Activated CD4-positive, alpha-beta memory T cell treated with anti-CD3 and anti-CD28 coated beads for 36 hours (primary cell): ENCODE results near the gene PLEKHA6. TPM values are rescaled to one million over a fixed set of nuclear protein-coding genes. Genes with fewer than 3 reads are reported as not detected.
"Not testable (repeated sequence)": the region's sequence is repeated elsewhere in the genome, so short reads cannot be mapped to it uniquely, and the experiment has no call there.

Experiments
- CTCF ChIA-PET: fragments of 350-600 bp; sonication (Branson Sonifier 250); formaldehyde crosslinking; loops from one replicate; lab custom pipeline; 2021; ENCODE audit warnings: antibody characterized with exemption, inconsistent platforms; lab: Charles Lee
- POLR2A ChIA-PET: fragments of 350-600 bp; sonication (Branson Sonifier 250); formaldehyde crosslinking; loops from one replicate; lab custom pipeline; 2021; ENCODE audit warnings: antibody characterized with exemption; lab: Charles Lee
- DNase-seq: peaks from one replicate; pipeline ENCODE4 v3.0.0-alpha.2; 2020
- H3K27ac Mint-ChIP-seq: one replicate; pipeline ENCODE4 v1.8.0; 2021; ENCODE audit warnings: mixed read lengths
- H3K27me3 Mint-ChIP-seq: one replicate; pipeline ENCODE4 v1.8.0; 2021; ENCODE audit warnings: mixed read lengths
- H3K36me3 Mint-ChIP-seq: one replicate; pipeline ENCODE4 v1.8.0; 2021; ENCODE audit warnings: mixed read lengths
- H3K4me1 Mint-ChIP-seq: one replicate; pipeline ENCODE4 v1.8.0; 2021; ENCODE audit warnings: low read depth, mixed read lengths
- H3K4me3 Mint-ChIP-seq: one replicate; pipeline ENCODE4 v1.8.0; 2021; ENCODE audit warnings: mild to moderate bottlenecking, mixed read lengths
- H3K9me3 Mint-ChIP-seq: one replicate; pipeline ENCODE4 v1.8.0; 2021; ENCODE audit warnings: mixed read lengths
- intact Hi-C: fragments of 100-400 bp; cut with micrococcal nuclease; formaldehyde crosslinking; loops from one replicate; pipeline ENCODE4 v1.15.1; 2023
- total RNA-seq, 2 experiments: library from RNA; stranded (reverse); gene quantifications; one replicate each; pipeline ENCODE4 v1.2.3, GENCODE V29; 2021

The PLEKHA6 gene
- total RNA-seq, 2 experiments from 2014 or later, result 0.52 to 0.80 TPM

DNA sequence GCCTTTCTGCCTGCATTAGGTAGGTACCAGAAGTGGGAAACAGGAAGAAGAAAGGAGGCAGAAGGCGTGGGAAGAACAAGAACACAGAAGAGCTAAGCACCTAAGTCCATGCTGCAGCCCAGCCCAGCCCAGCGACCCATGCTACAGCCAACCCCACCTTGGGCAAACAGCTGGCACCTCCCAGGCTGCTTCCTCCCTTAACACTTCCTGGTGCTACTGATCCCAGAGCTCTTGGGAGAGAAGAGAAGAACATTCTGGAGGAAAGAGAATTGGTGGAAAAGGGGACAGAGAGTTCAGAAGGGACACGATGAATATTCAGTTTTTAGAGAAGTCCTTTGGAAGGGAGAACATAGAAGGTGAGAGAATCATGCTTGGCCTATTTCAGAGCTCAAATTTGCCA is 28.5 kb downstream of the PLEKHA6 start:
- H3K27ac Mint-ChIP-seq, result no peak overlapping the region
- H3K4me1 Mint-ChIP-seq, result no peaks in the 10 kb centered on the region
- DNase-seq, result no peak
- intact Hi-C loops, result no loop called here
- POLR2A ChIA-PET, result no interaction called here
- CTCF ChIA-PET, result interaction anchor here (0.7 kb wide), 1 partner anchor 1011 kb away, joined by 3 read pairs; no protein-coding TSS in a partner anchor
- H3K36me3 Mint-ChIP-seq, result no peaks in the 10 kb centered on the region
- H3K4me3 Mint-ChIP-seq, result no peak overlapping the region
- no peaks in the 10 kb centered on the region for H3K9me3 Mint-ChIP-seq
- peaks cover 3% of the 10 kb centered on the region for H3K27me3 Mint-ChIP-seq

DNA sequence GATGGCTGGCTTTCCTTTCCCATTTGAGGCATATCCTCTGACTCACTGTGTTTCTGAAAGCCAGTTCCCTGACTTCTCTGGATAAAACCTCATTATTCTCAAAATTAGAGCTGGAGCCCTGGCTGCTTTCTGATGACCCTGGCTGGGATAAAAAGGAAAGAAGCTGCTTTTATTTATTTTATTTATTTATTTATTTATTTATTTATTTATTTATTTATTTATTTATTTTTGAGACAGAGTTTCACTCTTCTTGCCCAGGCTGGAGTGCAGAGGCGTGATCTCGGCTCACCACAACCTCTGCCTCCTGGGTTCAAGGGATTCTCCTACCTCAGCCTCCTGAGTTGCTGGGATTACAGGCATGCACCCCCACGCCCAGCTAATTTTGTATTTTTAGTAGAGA is 31.9 kb downstream of the PLEKHA6 start:
- CTCF ChIA-PET, result interaction anchor here (1.1 to 1.7 kb wide), 3 partner anchors 14 to 71 kb away, joined by 4 to 9 read pairs (median 5); no protein-coding TSS in a partner anchor
- H3K27ac Mint-ChIP-seq, intact Hi-C loops, POLR2A ChIA-PET, H3K4me3 Mint-ChIP-seq, H3K27me3 Mint-ChIP-seq, DNase-seq, H3K9me3 Mint-ChIP-seq, H3K36me3 Mint-ChIP-seq: not testable (repeated sequence)
- peaks cover 16% of the 10 kb centered on the region for H3K4me1 Mint-ChIP-seq

DNA sequence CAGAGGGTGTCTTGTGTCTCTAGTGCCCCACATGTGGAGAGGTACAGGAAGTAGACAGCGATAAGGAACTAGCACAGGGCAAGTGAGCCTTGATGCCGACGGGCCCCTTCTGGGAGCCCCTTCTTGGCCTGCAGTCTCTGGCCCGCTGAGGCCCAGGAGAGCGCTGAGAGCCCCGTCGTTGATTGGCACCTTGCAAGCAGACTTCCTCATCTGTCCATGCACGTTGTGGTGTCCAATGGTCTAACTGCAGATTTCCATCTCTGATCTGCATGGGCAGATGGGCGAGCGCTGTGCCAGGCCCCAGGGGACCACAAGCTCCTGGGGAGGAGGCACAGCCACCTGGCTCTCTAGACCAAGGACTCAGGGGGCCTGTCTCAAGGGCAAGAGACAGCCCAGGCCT is 32.4 kb downstream of the PLEKHA6 start:
- Mint-ChIP-seq H3K4me3 (no peak overlapping the region), H3K36me3 (no peaks in the 10 kb centered on the region), H3K9me3 (no peaks in the 10 kb centered on the region), H3K27me3 (peaks cover 8% of the 10 kb centered on the region), H3K27ac (no peak overlapping the region), H3K4me1 (peaks cover 16% of the 10 kb centered on the region)
- CTCF ChIA-PET, result interaction anchor here (1.6 to 1.7 kb wide), 2 partner anchors 14 to 36 kb away, joined by 5 to 9 read pairs; no protein-coding TSS in a partner anchor
- POLR2A ChIA-PET, result no interaction called here
- intact Hi-C loops, result no loop called here
- no peak for DNase-seq

DNA sequence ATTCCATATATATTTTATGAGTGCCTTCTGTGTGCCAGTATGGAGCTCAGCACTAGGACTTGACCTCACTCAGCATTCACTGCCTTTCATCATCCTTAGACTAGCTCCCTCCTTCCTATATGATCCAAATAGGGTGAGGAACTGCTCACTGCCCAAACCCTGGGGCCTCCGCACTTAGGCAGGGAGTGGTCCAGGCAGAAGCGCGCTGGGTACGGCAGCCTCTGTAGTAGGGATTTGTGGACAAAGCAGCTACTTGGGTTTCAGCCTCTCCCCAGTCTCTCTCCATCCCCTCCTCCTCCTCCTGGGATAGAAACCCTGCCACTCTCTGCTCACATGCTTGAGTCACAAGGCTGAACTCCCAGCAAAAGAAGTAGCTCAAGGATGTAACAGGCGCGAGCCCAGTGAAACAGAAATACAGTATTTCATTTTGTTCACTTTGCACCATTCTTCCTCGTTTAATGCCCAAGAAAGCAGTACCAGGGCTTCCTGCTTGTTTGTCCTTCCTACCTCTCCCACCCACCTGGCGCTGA is 32.9 kb downstream of the PLEKHA6 start:
- peaks cover 7% of the 10 kb centered on the region for H3K27me3 Mint-ChIP-seq
- no peaks in the 10 kb centered on the region for H3K36me3 Mint-ChIP-seq
- DNase-seq, result no peak
- H3K4me3 Mint-ChIP-seq, result no peak overlapping the region
- H3K27ac Mint-ChIP-seq, result no peak overlapping the region
- peaks cover 16% of the 10 kb centered on the region for H3K4me1 Mint-ChIP-seq
- no peaks in the 10 kb centered on the region for H3K9me3 Mint-ChIP-seq
- intact Hi-C loops, result no loop called here
- POLR2A ChIA-PET, result no interaction called here
- CTCF ChIA-PET, result interaction anchor here (1.0 to 1.7 kb wide), 2 partner anchors 37 to 72 kb away, joined by 4 to 9 read pairs; no protein-coding TSS in a partner anchor

DNA sequence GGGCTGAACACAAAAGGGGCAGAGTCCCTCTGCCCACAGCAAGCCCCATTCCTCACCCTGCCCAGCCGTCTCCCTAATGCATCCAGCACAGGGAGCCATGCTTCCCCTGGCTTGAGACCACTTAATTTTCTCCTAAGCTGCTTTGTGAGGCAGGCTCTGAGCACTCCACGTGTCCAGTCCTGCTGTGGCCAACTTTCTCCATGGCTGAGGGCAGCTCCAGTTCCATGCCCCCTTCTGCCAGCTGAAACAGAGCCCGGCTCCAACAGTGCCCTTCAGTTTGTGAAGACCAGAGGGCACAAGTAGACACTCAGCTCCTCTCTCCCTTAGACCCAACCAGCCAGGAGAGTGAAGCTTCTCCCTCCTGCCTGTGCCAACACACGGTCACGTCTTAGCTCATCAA is 33.8 kb downstream of the PLEKHA6 start:
- no peaks in the 10 kb centered on the region for H3K36me3 Mint-ChIP-seq
- peaks cover 19% of the 10 kb centered on the region for H3K4me1 Mint-ChIP-seq
- no peak overlapping the region for H3K4me3 Mint-ChIP-seq
- peaks cover 10% of the 10 kb centered on the region for H3K27me3 Mint-ChIP-seq
- ChIA-PET POLR2A (no interaction called here), CTCF (interaction anchor here (1.0 kb wide), 1 partner anchor 73 kb away, joined by 4 read pairs; no protein-coding TSS in a partner anchor)
- no peak overlapping the region for H3K27ac Mint-ChIP-seq
- no peak for DNase-seq
- no peaks in the 10 kb centered on the region for H3K9me3 Mint-ChIP-seq
- intact Hi-C loops, result no loop called here

DNA sequence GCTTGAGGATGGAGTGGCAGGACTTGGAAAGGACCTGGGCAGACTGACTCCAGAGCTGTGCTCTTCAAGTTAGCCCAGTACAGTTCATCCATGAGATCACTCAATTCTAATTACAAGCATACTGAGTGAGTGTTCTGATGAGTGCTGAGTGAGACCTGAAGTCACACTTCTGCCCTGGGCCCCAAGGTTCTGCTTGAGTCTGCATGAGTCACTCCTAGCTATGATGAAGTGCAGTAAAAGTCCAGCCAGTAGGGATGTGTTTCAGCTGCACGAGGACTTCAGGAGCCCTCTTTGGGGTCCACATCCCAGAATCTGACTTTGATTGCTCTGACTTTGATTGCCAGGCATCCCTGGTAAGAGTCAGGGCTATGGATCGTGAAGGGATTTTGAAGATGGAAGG is 35.8 kb downstream of the PLEKHA6 start:
- no peak overlapping the region for H3K4me3 Mint-ChIP-seq
- POLR2A ChIA-PET, result interaction anchor here (1.0 kb wide), 1 partner anchor 11 kb away, joined by 3 read pairs; no protein-coding TSS in a partner anchor
- DNase-seq, result peak; percentile 84
- peaks cover 10% of the 10 kb centered on the region for H3K27me3 Mint-ChIP-seq
- intact Hi-C loops, result loop anchor here (5.0 kb wide), 1 partner anchor 38 kb away; no protein-coding TSS in a partner anchor
- peaks cover 30% of the 10 kb centered on the region for H3K4me1 Mint-ChIP-seq
- no peaks in the 10 kb centered on the region for H3K9me3 Mint-ChIP-seq
- H3K27ac Mint-ChIP-seq, result peak overlapping the region; percentile 68
- no peaks in the 10 kb centered on the region for H3K36me3 Mint-ChIP-seq
- CTCF ChIA-PET, result interaction anchor here (1.0 to 3.7 kb wide), 6 partner anchors 39 to 179 kb away, joined by 3 to 35 read pairs (median 9); partner anchors contain the start of gene GOLT1A

DNA sequence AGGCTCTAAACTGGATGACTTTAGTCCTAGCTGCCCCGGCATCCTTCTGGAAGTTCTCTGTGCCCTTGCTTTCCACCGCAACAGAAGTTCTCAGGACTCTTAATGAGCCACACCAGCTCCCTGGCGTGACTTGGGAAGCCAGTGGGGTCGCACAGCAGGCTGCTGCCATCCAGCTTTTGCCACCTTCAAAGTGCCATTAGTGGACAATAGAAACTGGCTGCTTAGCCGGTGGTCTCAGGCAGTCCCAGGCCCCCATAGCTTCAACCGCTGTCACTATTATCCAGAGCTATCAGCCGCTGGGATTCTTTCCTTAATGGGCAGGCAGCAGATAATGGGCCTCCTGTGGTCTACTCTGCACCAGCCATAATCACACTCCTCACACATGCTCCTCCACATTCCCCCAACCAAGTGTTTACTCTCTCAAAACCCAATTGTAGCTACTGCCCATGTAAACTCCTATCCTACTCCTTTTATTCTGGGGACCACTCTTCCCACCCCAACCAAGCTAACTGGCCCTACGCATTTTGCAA is 37.3 kb downstream of the PLEKHA6 start:
- intact Hi-C loops, result loop anchor here (5.0 kb wide), 1 partner anchor 40 kb away; no protein-coding TSS in a partner anchor
- H3K4me3 Mint-ChIP-seq, result no peak overlapping the region
- no peak overlapping the region for H3K27ac Mint-ChIP-seq
- peaks cover 10% of the 10 kb centered on the region for H3K27me3 Mint-ChIP-seq
- no peaks in the 10 kb centered on the region for H3K36me3 Mint-ChIP-seq
- no peaks in the 10 kb centered on the region for H3K9me3 Mint-ChIP-seq
- ChIA-PET POLR2A (no interaction called here), CTCF (interaction anchor here (1.0 to 3.7 kb wide), 3 partner anchors 20 to 116 kb away, joined by 4 to 35 read pairs (median 10); no protein-coding TSS in a partner anchor)
- no peak for DNase-seq
- H3K4me1 Mint-ChIP-seq, result peaks cover 30% of the 10 kb centered on the region

DNA sequence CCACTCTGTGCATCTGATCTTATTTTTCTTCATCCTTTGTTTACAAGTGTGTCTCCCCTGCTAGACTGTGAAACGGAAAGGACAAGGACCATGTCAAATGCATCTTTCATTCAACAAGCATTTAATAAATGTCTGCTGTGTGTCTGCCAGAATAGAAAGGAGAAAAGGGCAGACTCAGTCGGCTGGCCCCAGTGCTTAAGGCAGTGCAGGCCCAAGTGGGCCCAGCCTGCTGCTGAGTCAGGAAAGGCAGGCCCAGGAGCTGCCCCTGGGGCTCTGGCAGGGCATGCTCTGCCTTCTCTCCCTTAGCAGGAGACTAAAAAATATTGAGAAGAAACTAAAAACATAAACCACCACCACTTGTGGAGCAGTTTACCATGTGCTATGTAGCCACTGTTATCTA is 38.1 kb downstream of the PLEKHA6 start:
- peaks cover 30% of the 10 kb centered on the region for H3K4me1 Mint-ChIP-seq
- ChIA-PET CTCF (interaction anchor here (1.0 to 3.7 kb wide), 3 partner anchors 21 to 115 kb away, joined by 4 to 35 read pairs (median 10); no protein-coding TSS in a partner anchor), POLR2A (no interaction called here)
- H3K27me3 Mint-ChIP-seq, result peaks cover 10% of the 10 kb centered on the region
- no peaks in the 10 kb centered on the region for H3K9me3 Mint-ChIP-seq
- no peak overlapping the region for H3K4me3 Mint-ChIP-seq
- DNase-seq, result no peak
- no peaks in the 10 kb centered on the region for H3K36me3 Mint-ChIP-seq
- intact Hi-C loops, result loop anchor here (5.0 kb wide), 1 partner anchor 41 kb away; no protein-coding TSS in a partner anchor
- H3K27ac Mint-ChIP-seq, result no peak overlapping the region

DNA sequence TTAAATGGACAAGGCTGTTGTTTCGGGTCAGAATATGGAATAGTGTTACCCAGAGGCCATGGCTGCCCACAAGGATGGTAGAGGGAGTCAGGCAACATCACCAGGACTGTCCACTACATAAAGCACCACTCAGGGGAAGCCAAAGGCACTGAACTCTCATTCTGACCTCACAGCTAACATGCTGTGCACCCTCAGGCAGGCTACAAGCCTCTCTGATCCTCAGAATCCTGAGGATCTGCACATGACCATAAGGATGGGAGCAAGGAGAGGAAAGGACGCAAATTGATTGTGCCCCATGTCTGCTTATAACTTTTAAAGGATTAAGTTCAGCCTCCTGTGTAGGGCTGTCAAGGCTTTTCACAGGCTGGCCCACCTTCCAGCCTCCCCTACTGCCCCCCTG is 38.7 kb downstream of the PLEKHA6 start:
- ChIA-PET CTCF (interaction anchor here (0.9 to 1.0 kb wide), 2 partner anchors 43 to 62 kb away, joined by 3 to 4 read pairs; no protein-coding TSS in a partner anchor), POLR2A (no interaction called here)
- Mint-ChIP-seq H3K4me1 (peaks cover 30% of the 10 kb centered on the region), H3K27ac (no peak overlapping the region), H3K4me3 (no peak overlapping the region), H3K9me3 (no peaks in the 10 kb centered on the region), H3K27me3 (peaks cover 10% of the 10 kb centered on the region), H3K36me3 (no peaks in the 10 kb centered on the region)
- intact Hi-C loops, result loop anchor here (5.0 kb wide), 1 partner anchor 41 kb away; no protein-coding TSS in a partner anchor
- DNase-seq, result no peak

DNA sequence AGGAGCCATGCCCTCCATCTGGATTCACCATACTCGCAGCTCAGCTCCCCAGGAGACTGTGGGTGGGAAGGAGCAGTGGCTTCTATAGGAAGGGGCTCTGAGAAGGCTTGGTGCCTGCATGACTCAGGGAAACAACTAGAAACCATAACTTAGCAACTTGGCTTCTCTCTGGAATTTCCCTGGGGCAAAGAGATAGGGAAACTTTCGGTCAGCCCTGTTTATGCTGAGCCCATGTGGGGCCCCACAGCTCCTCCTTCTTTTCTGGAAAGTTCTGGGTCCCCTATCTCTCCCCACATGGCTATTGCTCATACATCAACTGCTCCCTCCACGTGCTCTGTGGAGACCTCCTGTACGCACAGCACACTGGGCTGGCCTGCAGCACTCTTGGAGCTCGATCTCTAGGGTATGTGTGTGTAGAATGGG is 39.3 kb downstream of the PLEKHA6 start:
- Mint-ChIP-seq H3K9me3 (no peaks in the 10 kb centered on the region), H3K27me3 (peaks cover 10% of the 10 kb centered on the region), H3K27ac (no peak overlapping the region), H3K4me3 (no peak overlapping the region), H3K4me1 (peaks cover 30% of the 10 kb centered on the region), H3K36me3 (no peaks in the 10 kb centered on the region)
- DNase-seq, result peak; percentile 47
- POLR2A ChIA-PET, result no interaction called here
- intact Hi-C loops, result loop anchor here (5.0 kb wide), 1 partner anchor 42 kb away; no protein-coding TSS in a partner anchor
- CTCF ChIA-PET, result interaction anchor here (0.9 to 1.0 kb wide), 2 partner anchors 43 to 62 kb away, joined by 3 to 4 read pairs; no protein-coding TSS in a partner anchor

DNA sequence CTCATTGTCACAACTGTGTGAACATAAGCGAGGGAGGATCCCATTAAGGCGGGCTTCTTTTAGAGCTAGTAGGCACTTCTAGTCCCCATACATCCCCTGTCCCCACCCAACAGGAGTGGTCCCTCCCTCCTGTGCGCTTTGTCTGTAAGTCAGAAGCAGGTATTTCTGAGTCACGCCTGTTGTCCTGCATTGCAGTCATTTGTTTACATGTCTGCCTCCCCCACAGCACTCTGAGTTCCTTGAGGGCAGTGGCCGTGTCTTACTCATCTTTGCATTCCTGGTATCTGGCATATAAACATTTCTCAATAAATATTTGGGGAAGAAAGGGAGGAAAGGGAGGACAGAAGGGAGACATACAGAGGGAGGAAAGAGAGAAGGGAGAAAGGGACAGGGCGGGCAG is 40.3 kb downstream of the PLEKHA6 start:
- Mint-ChIP-seq H3K4me1 (peaks cover 27% of the 10 kb centered on the region), H3K9me3 (no peaks in the 10 kb centered on the region), H3K36me3 (no peaks in the 10 kb centered on the region), H3K27ac (no peak overlapping the region), H3K4me3 (no peak overlapping the region), H3K27me3 (peaks cover 8% of the 10 kb centered on the region)
- intact Hi-C loops, result no loop called here
- ChIA-PET CTCF (no interaction called here), POLR2A (no interaction called here)
- peak; percentile 18 for DNase-seq

DNA sequence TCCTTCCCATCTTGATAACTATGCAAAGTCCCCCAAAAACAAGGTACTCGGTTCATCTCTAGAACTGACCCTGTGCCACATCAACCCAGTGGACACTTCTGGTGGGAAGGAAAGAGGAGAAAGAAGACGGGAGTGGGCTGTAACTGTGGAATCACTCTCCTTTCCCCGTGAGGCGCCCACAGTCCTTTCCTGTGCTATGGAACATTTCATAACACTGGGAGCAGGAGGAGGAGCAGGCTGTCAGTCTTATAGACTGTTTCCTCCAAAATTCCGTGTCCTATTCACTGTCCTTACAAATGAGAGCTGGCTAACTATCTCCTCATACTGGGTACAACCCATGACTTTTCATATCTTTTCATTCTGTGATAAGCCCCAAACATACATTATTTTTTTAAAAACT is 40.7 kb downstream of the PLEKHA6 start:
- ChIA-PET CTCF (no interaction called here), POLR2A (no interaction called here)
- H3K4me1 Mint-ChIP-seq, result peaks cover 23% of the 10 kb centered on the region
- intact Hi-C loops, result no loop called here
- H3K9me3 Mint-ChIP-seq, result no peaks in the 10 kb centered on the region
- no peak overlapping the region for H3K27ac Mint-ChIP-seq
- peaks cover 8% of the 10 kb centered on the region for H3K27me3 Mint-ChIP-seq
- H3K36me3 Mint-ChIP-seq, result no peaks in the 10 kb centered on the region
- no peak overlapping the region for H3K4me3 Mint-ChIP-seq
- DNase-seq, result no peak
